ENCODE measurements around the gene PPFIA2. TPM values are rescaled to one million over a fixed set of nuclear protein-coding genes. Genes with fewer than 3 reads are reported as not detected.
"Not testable (repeated sequence)": the region's sequence is repeated elsewhere in the genome, so short reads cannot be mapped to it uniquely, and the experiment has no call there.

PPFIA2 gene
- polyA plus RNA-seq, 1 experiment = 0.20 TPM

GRCh38 chr12:81211306-81211705, 547.8 kb downstream of the PPFIA2 start:
- no peak for DNase-seq (ENCODE audit: low read depth, low spot score)
- ChIA-PET POLR2A (no interaction called here), CTCF (no interaction called here)
- TF ChIP-seq, protein P1, sequence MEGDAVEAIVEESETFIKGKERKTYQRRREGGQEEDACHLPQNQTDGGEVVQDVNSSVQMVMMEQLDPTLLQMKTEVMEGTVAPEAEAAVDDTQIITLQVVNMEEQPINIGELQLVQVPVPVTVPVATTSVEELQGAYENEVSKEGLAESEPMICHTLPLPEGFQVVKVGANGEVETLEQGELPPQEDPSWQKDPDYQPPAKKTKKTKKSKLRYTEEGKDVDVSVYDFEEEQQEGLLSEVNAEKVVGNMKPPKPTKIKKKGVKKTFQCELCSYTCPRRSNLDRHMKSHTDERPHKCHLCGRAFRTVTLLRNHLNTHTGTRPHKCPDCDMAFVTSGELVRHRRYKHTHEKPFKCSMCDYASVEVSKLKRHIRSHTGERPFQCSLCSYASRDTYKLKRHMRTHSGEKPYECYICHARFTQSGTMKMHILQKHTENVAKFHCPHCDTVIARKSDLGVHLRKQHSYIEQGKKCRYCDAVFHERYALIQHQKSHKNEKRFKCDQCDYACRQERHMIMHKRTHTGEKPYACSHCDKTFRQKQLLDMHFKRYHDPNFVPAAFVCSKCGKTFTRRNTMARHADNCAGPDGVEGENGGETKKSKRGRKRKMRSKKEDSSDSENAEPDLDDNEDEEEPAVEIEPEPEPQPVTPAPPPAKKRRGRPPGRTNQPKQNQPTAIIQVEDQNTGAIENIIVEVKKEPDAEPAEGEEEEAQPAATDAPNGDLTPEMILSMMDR (IDR thresholded peaks at IDR 0.05; ENCODE audit: low read depth, low read length) = no peak
- no peak overlapping the region for H3K4me3 ChIP-seq (ENCODE audit: low read depth, low read length)
- H3K9me3 ChIP-seq (ENCODE audit: control insufficient read depth, insufficient read depth, low read length) = no peaks in the 10 kb centered on the region
- no peak overlapping the region for H3K27ac ChIP-seq (ENCODE audit: low read depth, low read length)
- no peaks in the 10 kb centered on the region for H3K27me3 ChIP-seq (ENCODE audit: control insufficient read depth, insufficient read depth, low read length)

GRCh38 chr12:81209772-81210225, 549.4 kb downstream of the PPFIA2 start:
- H3K27ac ChIP-seq (ENCODE audit: low read depth, low read length); H3K4me3 ChIP-seq (ENCODE audit: low read depth, low read length); POLR2A ChIA-PET; H3K27me3 ChIP-seq (ENCODE audit: control insufficient read depth, insufficient read depth, low read length); CTCF ChIA-PET; H3K9me3 ChIP-seq (ENCODE audit: control insufficient read depth, insufficient read depth, low read length): not testable (repeated sequence)
- peak; percentile 6 for DNase-seq (ENCODE audit: low read depth, low spot score)

- ChIA-PET CTCF (interaction anchor here (0.5 kb wide), 1 partner anchor 266 kb away, joined by 5 read pairs; no protein-coding TSS in a partner anchor), POLR2A (no interaction called here)
- TF ChIP-seq, protein P1 (IDR thresholded peaks at IDR 0.05; ENCODE audit: low read depth, low read length) = no peak
- DNase-seq (ENCODE audit: low read depth, low spot score) = no peak
- Histone ChIP-seq H3K27ac (ENCODE audit: low read depth, low read length) (no peak overlapping the region), H3K4me3 (ENCODE audit: low read depth, low read length) (no peak overlapping the region), H3K27me3 (ENCODE audit: control insufficient read depth, insufficient read depth, low read length) (no peaks in the 10 kb centered on the region), H3K9me3 (ENCODE audit: control insufficient read depth, insufficient read depth, low read length) (no peaks in the 10 kb centered on the region)
These were observed 550.1 kb downstream of the PPFIA2 start for GRCh38 chr12:81209012-81209411.

GRCh38 chr12:81208187-81208911, 550.8 kb downstream of the PPFIA2 start:
- CTCF ChIA-PET = no interaction called here
- H3K27ac ChIP-seq (ENCODE audit: low read depth, low read length) = no peak overlapping the region
- no peak overlapping the region for H3K4me3 ChIP-seq (ENCODE audit: low read depth, low read length)
- H3K27me3 ChIP-seq (ENCODE audit: control insufficient read depth, insufficient read depth, low read length) = no peaks in the 10 kb centered on the region
- DNase-seq (ENCODE audit: low read depth, low spot score) = no peak
- POLR2A ChIA-PET = no interaction called here
- H3K9me3 ChIP-seq (ENCODE audit: control insufficient read depth, insufficient read depth, low read length) = no peaks in the 10 kb centered on the region
- TF ChIP-seq, protein P1 (IDR thresholded peaks at IDR 0.05; ENCODE audit: low read depth, low read length) = no peak
